Peyer's patch (tissue), 4 donors: ENCODE measurements around the gene FBXO5.

Source experiments
- CTCF ChIP-seq, 6 experiments: fragments of 450-650 bp in 4 of 6; fragments of 200-600 bp in 2 of 6; sonication (generic) in 1 of 6; IDR thresholded peaks; one replicate each; pipeline ENCODE4 v1.5.1; 2017 to 2019; ENCODE audit warnings: antibody characterized with exemption in 6 of 6, mild to moderate bottlenecking in 3 of 6, moderate library complexity in 1 of 6
- POLR2A ChIP-seq, 2 donors: fragments of 450-650 bp; IDR thresholded peaks; one replicate each; pipeline ENCODE4 v1.5.1; 2017; ENCODE audit warnings: antibody characterized with exemption in 2 of 2, mild to moderate bottlenecking in 2 of 2, moderate library complexity in 2 of 2

GRCh38 chr6:152983637-152984512 is 1.0 kb upstream of the FBXO5 start:
- no peak for TF ChIP-seq CTCF (IDR thresholded peaks at IDR 0.05)
- TF ChIP-seq POLR2A (IDR thresholded peaks at IDR 0.05) = peak in 1 of 2 donors; percentile 5
